AG09309 (cell line): ENCODE data around the gene PCP2.

Source experiments
- DNase-seq: peaks from one replicate; pipeline ENCODE4 v3.0.0-alpha.2; 2010; ENCODE audit warnings: low read depth
- H3K4me3 ChIP-seq: 2 replicates; pipeline ENCODE4 v1.5.1; 2011; ENCODE audit warnings: mild to moderate bottlenecking, low read depth, low read length, moderate library complexity; ENCODE audit not compliant: control insufficient read depth
- CTCF ChIP-seq: IDR thresholded peaks from 2 replicates; pipeline ENCODE4 v1.5.1; 2011; ENCODE audit warnings: mild to moderate bottlenecking, low read depth, low read length, inconsistent platforms; ENCODE audit not compliant: insufficient read depth, control insufficient read depth; ENCODE audit errors: missing control alignments

The PCP2 gene

GRCh38 chr19:7670790-7671189 lies 37.3 kb upstream of the PCP2 start:
- H3K4me3 ChIP-seq, result no peak overlapping the region
- DNase-seq, result no peak
- no peak for TF ChIP-seq CTCF

DNA sequence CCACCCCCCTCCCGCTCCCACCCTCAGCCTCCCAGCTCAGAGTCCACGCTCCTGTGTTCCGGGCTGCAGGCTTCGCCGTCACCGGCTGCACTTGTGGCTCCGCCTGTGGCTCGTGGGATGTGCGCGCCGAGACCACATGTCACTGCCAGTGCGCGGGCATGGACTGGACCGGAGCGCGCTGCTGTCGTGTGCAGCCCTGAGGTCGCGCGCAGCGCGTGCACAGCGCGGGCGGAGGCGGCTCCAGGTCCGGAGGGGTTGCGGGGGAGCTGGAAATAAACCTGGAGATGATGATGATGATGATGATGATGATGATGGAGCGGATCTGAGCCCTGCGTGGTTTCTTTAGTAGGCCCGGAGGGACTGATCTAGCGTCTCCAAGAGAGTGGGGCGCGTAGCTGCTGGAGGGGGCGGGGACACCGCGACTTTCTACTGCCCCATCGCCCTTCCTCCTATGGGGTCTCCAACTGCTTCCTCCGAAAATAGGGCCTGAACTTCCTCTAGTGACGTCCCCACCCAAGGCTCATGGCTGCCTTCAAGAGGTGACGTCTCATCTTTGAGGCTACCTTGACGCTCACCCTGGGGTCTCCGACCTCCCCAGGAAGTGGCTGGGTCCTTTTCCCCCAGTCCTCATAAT lies 36.7 kb upstream of the PCP2 start:
- DNase-seq, result no peak
- H3K4me3 ChIP-seq, result no peak overlapping the region
- no peak for TF ChIP-seq CTCF

DNA sequence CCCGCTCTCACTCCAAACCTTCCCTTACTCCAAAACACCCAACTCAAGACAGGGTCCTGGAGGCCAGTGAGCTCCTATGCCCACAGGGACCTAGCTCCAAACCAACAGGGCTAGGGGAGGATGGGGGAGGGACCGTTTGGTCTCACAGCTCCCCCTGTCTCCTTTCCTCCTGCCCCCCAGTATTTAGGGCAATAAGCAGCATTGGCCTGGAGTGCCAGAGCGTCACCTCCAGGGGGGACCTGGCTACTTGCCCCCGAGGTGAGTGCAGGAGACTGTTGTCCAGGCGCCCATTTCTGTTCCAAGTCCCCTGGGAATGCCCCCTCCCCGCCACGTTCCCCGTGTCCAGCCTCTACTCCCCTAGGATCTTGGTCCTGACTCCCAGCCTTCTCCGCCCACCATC lies 36.1 kb upstream of the PCP2 start:
- H3K4me3 ChIP-seq, result no peak overlapping the region
- DNase-seq, result no peak
- TF ChIP-seq CTCF, result no peak

DNA sequence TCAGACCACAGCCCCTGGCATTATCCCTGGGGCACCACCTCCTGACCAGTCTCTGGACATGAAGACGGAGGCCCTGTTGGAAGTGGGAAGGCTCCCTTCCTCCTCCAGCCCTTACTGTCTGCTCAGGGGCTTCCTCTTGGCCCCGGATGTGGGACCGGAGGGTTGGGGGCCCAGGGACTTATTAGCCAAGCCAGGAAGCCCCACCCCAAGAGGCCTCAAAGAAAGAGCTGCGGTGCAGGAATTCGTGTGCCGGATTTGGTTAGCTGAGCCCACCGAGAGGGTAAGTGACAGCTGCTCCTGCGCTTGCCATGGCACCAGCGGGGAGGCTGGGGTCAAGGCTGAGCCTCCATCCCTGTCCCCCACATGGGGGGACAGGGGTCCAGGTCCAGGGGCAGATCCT lies 35.3 kb upstream of the PCP2 start, which contains the start of gene RETN:
Gene RETN, plus strand, starts transcription at position 208 of the 400 bp plus-strand sequence. CDS start 278 bp downstream, outside the sequence.
- no peak for DNase-seq
- H3K4me3 ChIP-seq, result no peak within 1 kb of the TSS
- no peak for TF ChIP-seq CTCF

DNA sequence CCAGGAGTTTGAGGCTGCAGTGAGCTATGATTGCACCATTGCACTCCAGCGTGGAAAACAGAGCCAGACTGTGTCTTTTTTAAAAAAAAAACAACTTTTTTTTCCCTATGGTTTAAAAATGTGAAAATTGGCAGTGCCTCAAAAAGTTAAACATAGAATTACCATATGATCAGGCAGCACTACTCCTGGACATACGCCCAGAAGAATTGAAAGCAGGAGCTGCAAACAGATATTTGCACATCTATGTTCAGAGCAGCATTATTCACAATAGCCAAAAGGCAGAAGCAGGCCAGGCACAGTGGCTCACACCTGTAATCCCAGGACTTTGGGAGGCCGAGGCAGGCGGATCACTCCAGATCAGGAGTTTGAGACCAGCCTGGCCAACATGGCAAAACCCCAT lies 31.6 kb upstream of the PCP2 start:
- H3K4me3 ChIP-seq, result no peak overlapping the region
- DNase-seq, result no peak
- no peak for TF ChIP-seq CTCF

- no peak overlapping the region for H3K4me3 ChIP-seq
- DNase-seq, result no peak
- TF ChIP-seq CTCF, result no peak
These were observed 30.2 kb upstream of the PCP2 start for GRCh38 chr19:7663706-7664105.
